Prostate gland (tissue), 2 donors: ENCODE data around the gene YJU2. TPM values are rescaled to one million over a fixed set of nuclear protein-coding genes. Genes with fewer than 3 reads are reported as not detected.

Experiments
- DNase-seq: peaks from one replicate; pipeline ENCODE4 v3.0.0-alpha.2; 2019; ENCODE audit warnings: low spot score
- H3K27ac ChIP-seq, 2 donors: fragments of 200-600 bp; sonication (generic); 2 replicates each; pipeline ENCODE4 v1.5.1; 2017 to 2019
- H3K27me3 ChIP-seq: fragments of 200-600 bp; sonication (generic); replicated peaks from 2 replicates; pipeline ENCODE4 v1.5.1; 2019; ENCODE audit not compliant: insufficient read depth
- H3K36me3 ChIP-seq, 2 donors: fragments of 200-600 bp; sonication (generic); 1 replicate in 1 of 2; 2 replicates in 1 of 2; pipeline versions ENCODE4 v1.5.1 to v1.8.1; 2017 to 2019
- H3K4me1 ChIP-seq: fragments of 200-600 bp; sonication (generic); replicated peaks from 2 replicates; pipeline ENCODE4 v1.5.1; 2019
- H3K4me3 ChIP-seq, 2 donors: fragments of 200-600 bp; sonication (generic); 2 replicates each; pipeline ENCODE4 v1.5.1; 2017 to 2019
- H3K9me3 ChIP-seq: fragments of 200-600 bp; sonication (generic); 2 replicates; pipeline ENCODE4 v1.5.1; 2017
- POLR2A ChIP-seq: fragments of 450-650 bp; IDR thresholded peaks from one replicate; pipeline ENCODE4 v1.6.1; 2016; ENCODE audit warnings: antibody characterized with exemption, mild to moderate bottlenecking
- POLR2AphosphoS5 ChIP-seq: sonication (generic); formaldehyde crosslinking; IDR thresholded peaks from one replicate; pipeline ENCODE4 v1.6.1; 2017; ENCODE audit warnings: antibody characterized with exemption
- WGBS: methylation state at CpG from one replicate; pipeline ENCODE4 v1.1.5; 2018; 5-methylcytosine and 5-hydroxymethylcytosine counted together
- intact Hi-C: fragments of 100-400 bp; cut with DNase I; formaldehyde crosslinking; loops from one replicate; pipeline ENCODE4 v1.14.2; 2022
- total RNA-seq, 2 donors: library from RNA; depleted of rRNA; stranded (reverse); fragments of >200 nt; gene quantifications; one replicate each; pipeline ENCODE4 v1.1.0, GENCODE V29; 2016
- TF ChIP-seq, protein P1 (sequence below), 4 experiments: fragments of 200-600 bp in 2 of 4; fragments of 450-650 bp in 2 of 4; sonication (generic) in 2 of 4; IDR thresholded peaks; 1 replicate in 3 of 4; 2 replicates in 1 of 4; pipeline ENCODE4 v1.5.1; 2016 to 2019; ENCODE audit warnings: antibody characterized with exemption in 4 of 4, mild to moderate bottlenecking in 2 of 4, moderate library complexity in 2 of 4

The YJU2 gene
- total RNA-seq, 2 donors from 2014 or later = 30.3 to 45.9 TPM

DNA sequence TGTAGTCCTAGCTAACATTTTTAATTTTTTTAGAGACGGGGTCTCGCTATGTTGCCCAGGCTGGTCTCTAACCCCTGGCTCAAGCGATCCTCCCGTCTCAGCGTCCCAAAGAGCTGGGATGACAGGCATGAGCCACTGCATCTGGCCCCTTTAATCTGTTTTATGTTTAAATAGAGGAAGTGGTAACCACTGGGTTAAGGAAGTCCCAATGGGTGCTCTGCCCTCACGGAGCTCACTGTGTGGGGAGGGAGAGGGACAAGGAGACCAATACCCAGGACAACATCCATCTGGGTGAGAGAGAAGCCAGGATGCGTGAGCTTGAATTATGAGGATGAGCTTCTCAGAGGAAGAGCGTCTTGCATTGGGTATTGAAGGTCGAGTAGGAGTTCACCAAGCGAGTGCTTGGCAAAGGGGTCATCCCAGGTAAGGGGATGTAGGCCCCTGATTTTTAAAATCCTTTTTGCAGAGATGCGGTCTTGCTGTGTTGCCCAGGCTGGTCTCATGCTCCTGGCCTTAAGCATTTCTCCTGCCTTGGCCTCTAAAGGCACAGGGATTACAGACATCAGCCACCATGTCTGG lies 13.8 kb downstream of the YJU2 start:
- no peak overlapping the region for H3K4me3 ChIP-seq
- H3K27me3 ChIP-seq = no peaks in the 10 kb centered on the region
- DNase-seq = no peak
- no peaks in the 10 kb centered on the region for H3K4me1 ChIP-seq
- TF ChIP-seq POLR2AphosphoS5 (no peak), POLR2A (no peak)
- TF ChIP-seq, protein P1, sequence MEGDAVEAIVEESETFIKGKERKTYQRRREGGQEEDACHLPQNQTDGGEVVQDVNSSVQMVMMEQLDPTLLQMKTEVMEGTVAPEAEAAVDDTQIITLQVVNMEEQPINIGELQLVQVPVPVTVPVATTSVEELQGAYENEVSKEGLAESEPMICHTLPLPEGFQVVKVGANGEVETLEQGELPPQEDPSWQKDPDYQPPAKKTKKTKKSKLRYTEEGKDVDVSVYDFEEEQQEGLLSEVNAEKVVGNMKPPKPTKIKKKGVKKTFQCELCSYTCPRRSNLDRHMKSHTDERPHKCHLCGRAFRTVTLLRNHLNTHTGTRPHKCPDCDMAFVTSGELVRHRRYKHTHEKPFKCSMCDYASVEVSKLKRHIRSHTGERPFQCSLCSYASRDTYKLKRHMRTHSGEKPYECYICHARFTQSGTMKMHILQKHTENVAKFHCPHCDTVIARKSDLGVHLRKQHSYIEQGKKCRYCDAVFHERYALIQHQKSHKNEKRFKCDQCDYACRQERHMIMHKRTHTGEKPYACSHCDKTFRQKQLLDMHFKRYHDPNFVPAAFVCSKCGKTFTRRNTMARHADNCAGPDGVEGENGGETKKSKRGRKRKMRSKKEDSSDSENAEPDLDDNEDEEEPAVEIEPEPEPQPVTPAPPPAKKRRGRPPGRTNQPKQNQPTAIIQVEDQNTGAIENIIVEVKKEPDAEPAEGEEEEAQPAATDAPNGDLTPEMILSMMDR (IDR thresholded peaks at IDR 0.05) = no peak
- 95% methylated on average over 11 of the region's 11 CpGs for WGBS
- intact Hi-C loops = loop anchor here (10.0 kb wide), 2 partner anchors 144 to 264 kb away; partner anchors contain the start of genes CHAF1A and SH3GL1
- H3K36me3 ChIP-seq = peaks cover 7 to 12% of the 10 kb centered on the region in 2 donors
- no peaks in the 10 kb centered on the region for H3K9me3 ChIP-seq
- H3K27ac ChIP-seq = no peak overlapping the region

DNA sequence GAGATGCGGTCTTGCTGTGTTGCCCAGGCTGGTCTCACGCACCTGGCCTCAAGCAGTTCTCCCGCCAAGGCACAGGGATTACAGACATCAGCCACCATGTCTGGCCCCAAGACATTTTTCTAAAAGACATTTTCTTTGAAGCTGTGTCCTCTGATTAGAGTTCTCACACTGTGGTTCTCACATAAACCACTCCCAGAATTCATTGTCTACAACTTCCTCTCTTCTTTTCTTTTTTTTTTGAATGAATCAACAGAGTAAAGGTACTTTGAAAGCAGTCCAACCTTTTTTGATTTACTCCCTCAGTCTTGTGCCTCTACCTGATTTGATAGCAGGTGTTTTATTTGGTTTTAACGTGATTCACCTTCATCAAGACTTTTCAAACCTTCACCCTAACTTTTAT lies 17.9 kb downstream of the YJU2 start:
- intact Hi-C loops = loop anchor here (5.0 to 10.0 kb wide), 3 partner anchors 87 to 260 kb away; partner anchors contain the start of genes CHAF1A and SH3GL1
- 68% methylated on average over 4 of the region's 4 CpGs for WGBS
- Histone ChIP-seq H3K4me1 (no peaks in the 10 kb centered on the region), H3K36me3 (peaks cover 0 to 7% of the 10 kb centered on the region in 2 donors), H3K27me3 (no peaks in the 10 kb centered on the region), H3K9me3 (no peaks in the 10 kb centered on the region), H3K27ac (no peak overlapping the region), H3K4me3 (no peak overlapping the region)
- no peak for DNase-seq
- TF ChIP-seq POLR2AphosphoS5 (no peak), POLR2A (no peak)
- TF ChIP-seq, protein P1 (IDR thresholded peaks at IDR 0.05) = no peak

DNA sequence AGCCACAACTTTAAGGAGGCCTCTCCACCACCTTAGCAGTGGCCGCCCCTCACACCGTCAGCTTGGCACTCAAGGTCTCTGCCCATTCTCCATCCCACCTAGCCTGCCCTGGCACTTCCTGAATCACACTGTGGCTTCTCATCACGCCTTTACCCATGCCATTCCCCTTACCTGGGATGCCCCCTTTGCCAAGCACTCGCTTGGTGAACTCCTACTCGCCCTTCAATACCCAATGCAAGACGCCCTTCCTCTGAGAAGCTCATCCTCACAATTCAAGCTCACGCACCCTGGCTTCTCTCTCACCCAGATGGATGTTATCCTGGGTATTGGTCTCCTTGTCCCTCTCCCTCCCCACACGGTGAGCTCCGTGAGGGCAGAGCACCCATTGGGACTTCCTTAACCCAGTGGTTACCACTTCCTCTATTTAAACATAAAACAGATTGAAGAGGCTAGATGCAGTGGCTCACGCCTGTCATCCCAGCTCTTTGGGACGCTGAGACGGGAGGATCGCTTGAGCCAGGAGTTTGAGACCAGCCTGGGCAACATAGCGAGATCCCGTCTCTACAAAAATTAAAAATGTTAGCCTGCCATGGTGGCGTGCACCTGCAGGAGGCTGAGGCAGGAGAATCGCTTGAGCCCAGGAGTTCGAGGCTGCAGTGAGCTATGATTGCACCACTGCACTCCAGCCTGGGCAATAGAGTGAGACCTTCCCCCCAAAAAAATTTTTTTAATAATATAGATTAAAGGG lies 19.5 kb downstream of the YJU2 start:
- Histone ChIP-seq H3K4me3 (no peak overlapping the region), H3K9me3 (no peaks in the 10 kb centered on the region), H3K4me1 (no peaks in the 10 kb centered on the region), H3K36me3 (peaks cover 0 to 7% of the 10 kb centered on the region in 2 donors), H3K27me3 (no peaks in the 10 kb centered on the region), H3K27ac (no peak overlapping the region)
- WGBS = 93% methylated on average over 18 of the region's 18 CpGs
- intact Hi-C loops = loop anchor here (5.0 to 10.0 kb wide), 3 partner anchors 86 to 258 kb away; partner anchors contain the start of genes CHAF1A and SH3GL1
- DNase-seq = no peak
- TF ChIP-seq, protein P1 (IDR thresholded peaks at IDR 0.05) = no peak
- no peak for TF ChIP-seq POLR2A
- no peak for TF ChIP-seq POLR2AphosphoS5

DNA sequence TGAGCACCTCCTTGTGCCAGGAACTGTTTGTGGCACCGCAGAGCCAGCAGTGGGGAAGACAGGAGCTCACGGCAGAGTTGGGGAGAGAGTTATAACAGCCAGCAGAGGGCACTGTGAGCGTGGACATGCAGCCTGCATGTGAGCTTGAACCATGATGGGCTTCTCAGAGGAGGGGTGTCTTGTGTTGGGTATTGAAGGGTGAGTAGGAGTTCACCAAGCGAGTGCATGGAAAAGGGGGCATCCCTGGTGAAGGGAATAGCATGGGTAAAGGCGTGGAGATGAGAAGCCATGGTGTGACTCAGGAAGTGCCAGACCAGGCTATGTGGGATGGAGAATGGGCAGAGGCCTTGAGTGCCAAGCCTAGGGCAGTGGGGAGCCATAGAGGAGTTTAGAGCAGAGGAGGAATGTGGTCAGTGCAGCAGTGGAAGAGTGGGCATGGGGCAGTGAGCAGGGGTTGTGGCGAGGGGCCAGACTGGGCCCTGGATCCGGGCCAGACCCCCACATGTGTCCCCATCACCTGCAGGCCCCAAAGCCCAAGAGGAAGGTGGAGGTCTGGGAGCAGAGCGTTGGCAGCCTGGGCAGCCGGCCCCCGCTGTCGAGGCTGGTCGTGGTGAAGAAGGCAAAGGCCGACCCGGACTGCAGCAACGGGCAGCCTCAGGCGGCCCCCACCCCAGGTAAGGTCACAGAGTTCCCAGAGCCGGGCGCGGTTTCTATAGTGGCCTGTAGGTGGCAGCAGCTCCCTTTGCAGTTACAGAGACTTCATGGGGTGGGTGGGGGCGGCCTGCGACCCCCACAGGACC lies 20.4 kb downstream of the YJU2 start:
- Histone ChIP-seq H3K4me1 (no peaks in the 10 kb centered on the region), H3K36me3 (peaks cover 0 to 7% of the 10 kb centered on the region in 2 donors), H3K9me3 (no peaks in the 10 kb centered on the region), H3K4me3 (no peak overlapping the region), H3K27me3 (no peaks in the 10 kb centered on the region), H3K27ac (peak overlapping the region in 1 of 2 donors; percentile 58)
- 41% methylated on average over 21 of the region's 21 CpGs for WGBS
- intact Hi-C loops = loop anchor here (5.0 to 10.0 kb wide), 3 partner anchors 85 to 258 kb away; partner anchors contain the start of genes CHAF1A and SH3GL1
- DNase-seq = peak; percentile 29
- TF ChIP-seq POLR2AphosphoS5 = no peak
- TF ChIP-seq, protein P1 (IDR thresholded peaks at IDR 0.05) = peak; percentile 71 to 75 (median 74)
